ENCODE measurements around the gene OR51T1.

DNA sequence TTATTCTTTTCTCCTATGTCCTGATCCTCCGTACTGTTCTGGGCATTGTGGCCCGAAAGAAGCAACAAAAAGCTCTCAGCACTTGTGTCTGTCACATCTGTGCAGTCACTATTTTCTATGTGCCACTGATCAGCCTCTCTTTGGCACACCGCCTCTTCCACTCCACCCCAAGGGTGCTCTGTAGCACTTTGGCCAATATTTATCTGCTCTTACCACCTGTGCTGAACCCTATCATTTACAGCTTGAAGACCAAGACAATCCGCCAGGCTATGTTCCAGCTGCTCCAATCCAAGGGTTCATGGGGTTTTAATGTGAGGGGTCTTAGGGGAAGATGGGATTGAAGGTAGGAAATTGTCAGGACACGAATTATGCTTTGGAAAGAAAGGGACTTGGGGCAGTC lies 843 bp downstream of the OR51T1 start:
- TF ChIP-seq, protein P1, sequence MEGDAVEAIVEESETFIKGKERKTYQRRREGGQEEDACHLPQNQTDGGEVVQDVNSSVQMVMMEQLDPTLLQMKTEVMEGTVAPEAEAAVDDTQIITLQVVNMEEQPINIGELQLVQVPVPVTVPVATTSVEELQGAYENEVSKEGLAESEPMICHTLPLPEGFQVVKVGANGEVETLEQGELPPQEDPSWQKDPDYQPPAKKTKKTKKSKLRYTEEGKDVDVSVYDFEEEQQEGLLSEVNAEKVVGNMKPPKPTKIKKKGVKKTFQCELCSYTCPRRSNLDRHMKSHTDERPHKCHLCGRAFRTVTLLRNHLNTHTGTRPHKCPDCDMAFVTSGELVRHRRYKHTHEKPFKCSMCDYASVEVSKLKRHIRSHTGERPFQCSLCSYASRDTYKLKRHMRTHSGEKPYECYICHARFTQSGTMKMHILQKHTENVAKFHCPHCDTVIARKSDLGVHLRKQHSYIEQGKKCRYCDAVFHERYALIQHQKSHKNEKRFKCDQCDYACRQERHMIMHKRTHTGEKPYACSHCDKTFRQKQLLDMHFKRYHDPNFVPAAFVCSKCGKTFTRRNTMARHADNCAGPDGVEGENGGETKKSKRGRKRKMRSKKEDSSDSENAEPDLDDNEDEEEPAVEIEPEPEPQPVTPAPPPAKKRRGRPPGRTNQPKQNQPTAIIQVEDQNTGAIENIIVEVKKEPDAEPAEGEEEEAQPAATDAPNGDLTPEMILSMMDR (IDR thresholded peaks at IDR 0.05): no peak
- TF ChIP-seq POLR2A (IDR thresholded peaks at IDR 0.05): no peak
